ENCODE measurements around the gene MYO1E.

DNA sequence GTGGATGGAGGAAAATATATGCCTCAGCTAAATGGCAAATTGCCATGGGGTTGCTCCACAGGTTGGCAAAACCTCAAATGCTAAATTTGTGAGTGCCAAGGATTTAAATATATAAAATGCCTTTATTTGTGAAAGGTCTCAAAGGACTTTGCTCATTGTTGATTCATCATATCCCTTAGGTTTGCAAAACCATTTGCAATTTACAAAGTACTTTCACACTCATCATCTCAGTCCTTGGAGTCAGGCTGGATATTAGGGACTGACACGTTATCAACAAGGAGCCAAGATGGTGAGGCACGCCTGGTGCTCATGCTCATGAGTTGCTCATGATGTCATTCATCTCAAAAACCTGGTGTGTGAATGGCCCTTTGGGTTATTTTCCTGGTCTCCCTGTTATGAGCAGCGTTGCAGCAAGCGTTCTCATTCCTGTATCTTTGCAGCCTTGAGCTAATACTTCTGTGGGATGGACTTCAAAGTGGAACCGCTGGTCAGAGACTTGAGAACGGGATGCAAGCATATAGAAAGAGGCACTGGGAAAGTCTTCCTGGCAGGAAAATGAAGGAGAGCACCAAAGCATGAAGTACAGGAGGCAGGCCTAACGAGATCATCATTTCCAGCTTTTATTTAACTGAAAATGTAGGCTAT lies 66.0 kb downstream of the MYO1E start:
- TF ChIP-seq, protein P1, sequence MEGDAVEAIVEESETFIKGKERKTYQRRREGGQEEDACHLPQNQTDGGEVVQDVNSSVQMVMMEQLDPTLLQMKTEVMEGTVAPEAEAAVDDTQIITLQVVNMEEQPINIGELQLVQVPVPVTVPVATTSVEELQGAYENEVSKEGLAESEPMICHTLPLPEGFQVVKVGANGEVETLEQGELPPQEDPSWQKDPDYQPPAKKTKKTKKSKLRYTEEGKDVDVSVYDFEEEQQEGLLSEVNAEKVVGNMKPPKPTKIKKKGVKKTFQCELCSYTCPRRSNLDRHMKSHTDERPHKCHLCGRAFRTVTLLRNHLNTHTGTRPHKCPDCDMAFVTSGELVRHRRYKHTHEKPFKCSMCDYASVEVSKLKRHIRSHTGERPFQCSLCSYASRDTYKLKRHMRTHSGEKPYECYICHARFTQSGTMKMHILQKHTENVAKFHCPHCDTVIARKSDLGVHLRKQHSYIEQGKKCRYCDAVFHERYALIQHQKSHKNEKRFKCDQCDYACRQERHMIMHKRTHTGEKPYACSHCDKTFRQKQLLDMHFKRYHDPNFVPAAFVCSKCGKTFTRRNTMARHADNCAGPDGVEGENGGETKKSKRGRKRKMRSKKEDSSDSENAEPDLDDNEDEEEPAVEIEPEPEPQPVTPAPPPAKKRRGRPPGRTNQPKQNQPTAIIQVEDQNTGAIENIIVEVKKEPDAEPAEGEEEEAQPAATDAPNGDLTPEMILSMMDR (IDR thresholded peaks at IDR 0.05; ENCODE audit: low read depth, low read length, poor library complexity, severe bottlenecking), result no peak
- no peak for TF ChIP-seq EZH2phosphoT487 (IDR thresholded peaks at IDR 0.05; ENCODE audit: borderline replicate concordance, low read length)
